ENCODE data around the gene PAX5. TPM values are rescaled to one million over a fixed set of nuclear protein-coding genes. Genes with fewer than 3 reads are reported as not detected.

The PAX5 gene
- total and polyA plus RNA-seq, 5 donors from 2014 or later, result 0.02 to 0.94 (median 0.15) TPM; not detected in 2

DNA sequence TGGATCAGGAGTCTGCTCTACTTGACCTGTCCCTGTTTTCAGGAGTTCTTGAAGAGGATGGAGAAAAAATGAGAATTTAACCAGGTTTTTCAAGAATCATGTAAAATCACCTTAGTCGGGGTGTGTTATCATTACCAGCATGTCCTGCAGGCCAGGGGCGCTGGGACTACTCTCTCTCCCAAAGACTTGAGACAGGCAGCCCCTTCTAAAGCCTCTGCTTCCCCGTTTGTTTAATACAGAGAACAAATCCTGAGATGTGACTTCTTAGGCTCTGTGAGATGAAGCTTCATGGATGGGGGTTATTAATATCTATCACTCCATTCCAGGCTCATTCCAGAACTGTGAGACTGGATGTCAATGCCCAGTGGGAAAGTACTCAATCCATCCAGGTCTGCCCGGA lies 3.0 kb downstream of the PAX5 start:
- H3K4me3 Mint-ChIP-seq, result peak overlapping the region in 1 of 4 donors; percentile 74
- no peak for DNase-seq
- H3K36me3 Mint-ChIP-seq, result no peaks in the 10 kb centered on the region
- Histone ChIP-seq H3K36me3 (ENCODE audit: control insufficient read depth, insufficient read depth, low read length) (no peaks in the 10 kb centered on the region), H3K27me3 (ENCODE audit: control insufficient read depth, insufficient read depth, low read length) (peaks cover 47% of the 10 kb centered on the region), H3K4me3 (ENCODE audit: low read depth, low read length) (no peak overlapping the region), H3K9me3 (ENCODE audit: control insufficient read depth in 2 of 2, low read length in 2 of 2) (peaks cover 4 to 16% of the 10 kb centered on the region in 2 experiments), H3K27ac (ENCODE audit: insufficient read depth, low read length, poor library complexity, severe bottlenecking) (no peak overlapping the region), H3K4me1 (ENCODE audit: control insufficient read depth, insufficient read depth, low read length, poor library complexity, severe bottlenecking) (peaks cover 64% of the 10 kb centered on the region)
- peaks cover 4 to 60% (median 13%) of the 10 kb centered on the region in 4 donors for H3K4me1 Mint-ChIP-seq
- ATAC-seq (ENCODE audit: low read depth in 2 of 2), result no peak
- H3K27ac Mint-ChIP-seq, result no peak overlapping the region
- peaks cover 88% of the 10 kb centered on the region for H3K27me3 Mint-ChIP-seq
- peaks cover 0 to 13% (median 0%) of the 10 kb centered on the region in 7 donors for H3K9me3 Mint-ChIP-seq

DNA sequence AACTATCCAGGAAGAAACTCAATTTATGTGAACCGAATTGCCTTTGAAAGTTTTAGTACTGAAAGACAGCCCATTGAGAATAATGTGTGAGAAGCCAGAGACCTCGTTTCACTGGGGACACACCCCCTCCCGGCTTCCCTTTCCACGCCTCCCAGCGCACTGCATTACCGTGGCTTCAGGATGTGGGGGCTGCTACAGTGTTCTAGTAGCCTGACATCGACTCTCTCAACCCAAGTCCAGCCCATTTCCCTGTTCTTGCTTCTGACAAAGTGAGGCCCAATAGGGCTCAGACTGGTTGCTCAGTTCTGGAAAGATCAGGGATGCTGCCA lies 3.5 kb downstream of the PAX5 start:
- no peaks in the 10 kb centered on the region for H3K36me3 Mint-ChIP-seq
- H3K27me3 ChIP-seq (ENCODE audit: control insufficient read depth, insufficient read depth, low read length), result peaks cover 47% of the 10 kb centered on the region
- DNase-seq, result peak in 1 of 3 donors; percentile 18
- peaks cover 0 to 13% (median 0%) of the 10 kb centered on the region in 7 donors for H3K9me3 Mint-ChIP-seq
- peaks cover 0 to 61% (median 14%) of the 10 kb centered on the region in 4 donors for H3K4me1 Mint-ChIP-seq
- H3K27ac Mint-ChIP-seq, result no peak overlapping the region
- no peak for ATAC-seq (ENCODE audit: low read depth in 2 of 2)
- H3K9me3 ChIP-seq (ENCODE audit: control insufficient read depth in 2 of 2, low read length in 2 of 2), result peaks cover 4 to 16% of the 10 kb centered on the region in 2 experiments
- peak overlapping the region in 3 of 4 donors; percentile 11 to 75 (median 74) for H3K4me3 Mint-ChIP-seq
- peaks cover 64% of the 10 kb centered on the region for H3K4me1 ChIP-seq (ENCODE audit: control insufficient read depth, insufficient read depth, low read length, poor library complexity, severe bottlenecking)
- H3K27ac ChIP-seq (ENCODE audit: insufficient read depth, low read length, poor library complexity, severe bottlenecking), result no peak overlapping the region
- no peaks in the 10 kb centered on the region for H3K36me3 ChIP-seq (ENCODE audit: control insufficient read depth, insufficient read depth, low read length)
- H3K27me3 Mint-ChIP-seq, result peaks cover 88% of the 10 kb centered on the region
- H3K4me3 ChIP-seq (ENCODE audit: low read depth, low read length), result no peak overlapping the region

DNA sequence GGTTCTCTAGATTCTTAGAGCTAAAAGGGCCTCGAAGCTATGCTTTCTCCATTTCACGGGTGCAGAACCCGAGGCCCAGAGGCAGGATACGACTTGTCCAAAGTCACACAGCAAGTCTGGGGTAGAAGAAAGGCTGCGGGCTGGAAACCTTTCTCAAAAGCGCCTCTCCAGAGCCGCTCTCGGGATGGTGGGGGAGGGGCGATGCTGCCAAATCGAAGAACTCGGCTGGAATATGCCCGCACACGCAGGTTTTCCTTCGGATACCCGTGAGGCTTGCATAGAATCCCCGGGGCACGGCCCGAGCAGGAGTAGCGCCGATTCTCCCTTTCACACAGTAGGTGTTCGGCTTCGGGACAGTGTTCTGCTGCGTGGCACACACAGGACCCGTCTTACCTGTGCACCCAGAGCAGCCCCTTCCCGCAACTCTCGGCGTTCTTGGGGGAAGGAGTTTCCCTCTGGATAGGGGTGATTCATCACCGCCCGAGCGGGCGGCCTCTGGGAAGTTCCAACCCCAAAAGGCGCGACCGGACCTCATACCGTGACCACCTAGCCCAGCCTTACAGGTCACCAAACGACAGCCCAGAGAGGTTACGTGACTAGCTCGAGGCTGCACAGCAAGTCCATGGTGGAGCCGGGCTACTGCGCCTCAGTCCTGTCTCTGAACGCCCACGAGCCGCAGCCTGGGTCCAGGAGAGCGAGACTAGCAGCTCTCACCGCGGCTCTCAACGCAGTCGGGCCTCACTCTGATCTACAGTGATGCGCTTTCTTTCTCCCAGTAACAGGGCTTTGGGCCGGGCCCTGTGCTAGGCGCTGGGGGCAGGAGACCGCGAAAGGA lies 4.1 kb downstream of the PAX5 start:
- Mint-ChIP-seq H3K27me3 (peaks cover 88% of the 10 kb centered on the region), H3K4me1 (peaks cover 0 to 60% (median 15%) of the 10 kb centered on the region in 4 donors), H3K36me3 (no peaks in the 10 kb centered on the region), H3K9me3 (peaks cover 0 to 13% (median 0%) of the 10 kb centered on the region in 7 donors), H3K4me3 (peak overlapping the region; percentile 18 to 75 (median 48)), H3K27ac (no peak overlapping the region)
- Histone ChIP-seq H3K4me1 (ENCODE audit: control insufficient read depth, insufficient read depth, low read length, poor library complexity, severe bottlenecking) (peaks cover 64% of the 10 kb centered on the region), H3K27ac (ENCODE audit: insufficient read depth, low read length, poor library complexity, severe bottlenecking) (no peak overlapping the region), H3K9me3 (ENCODE audit: control insufficient read depth in 2 of 2, low read length in 2 of 2) (peaks cover 4 to 16% of the 10 kb centered on the region in 2 experiments), H3K27me3 (ENCODE audit: control insufficient read depth, insufficient read depth, low read length) (peaks cover 48% of the 10 kb centered on the region), H3K36me3 (ENCODE audit: control insufficient read depth, insufficient read depth, low read length) (no peaks in the 10 kb centered on the region), H3K4me3 (ENCODE audit: low read depth, low read length) (no peak overlapping the region)
- ATAC-seq (ENCODE audit: low read depth in 2 of 2) (no peak), DNase-seq (no peak)

DNA sequence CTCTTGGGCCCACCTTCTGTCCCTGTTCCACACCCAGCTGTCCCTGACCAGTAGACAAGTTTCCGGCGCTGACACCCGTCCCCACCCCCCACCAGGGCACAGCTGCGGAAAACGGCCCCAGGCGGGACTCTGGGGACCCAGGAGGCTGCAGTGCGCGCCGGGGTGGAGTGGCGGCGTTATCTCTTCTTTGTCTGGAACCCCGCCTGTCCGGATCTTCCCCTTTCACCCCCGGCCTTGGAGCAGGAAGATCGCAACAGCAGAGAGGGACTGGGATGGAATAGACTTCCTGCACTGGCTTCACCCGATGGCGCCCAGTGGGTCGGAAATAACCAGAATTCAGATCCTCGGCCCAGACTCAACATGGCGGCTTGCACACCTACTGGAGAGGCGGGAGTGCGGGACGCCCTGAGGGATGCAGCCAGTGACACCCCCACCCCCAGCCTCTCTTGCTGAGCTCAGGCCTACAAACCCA lies 4.7 kb downstream of the PAX5 start:
- Mint-ChIP-seq H3K27ac (no peak overlapping the region), H3K27me3 (peaks cover 88% of the 10 kb centered on the region), H3K36me3 (no peaks in the 10 kb centered on the region), H3K4me3 (peak overlapping the region in 3 of 4 donors; percentile 61 to 75 (median 74)), H3K4me1 (peaks cover 0 to 62% (median 16%) of the 10 kb centered on the region in 4 donors), H3K9me3 (peaks cover 0 to 13% (median 0%) of the 10 kb centered on the region in 7 donors)
- H3K4me3 ChIP-seq (ENCODE audit: low read depth, low read length), result no peak overlapping the region
- peaks cover 60% of the 10 kb centered on the region for H3K4me1 ChIP-seq (ENCODE audit: control insufficient read depth, insufficient read depth, low read length, poor library complexity, severe bottlenecking)
- H3K9me3 ChIP-seq (ENCODE audit: control insufficient read depth in 2 of 2, low read length in 2 of 2), result peaks cover 4 to 16% of the 10 kb centered on the region in 2 experiments
- DNase-seq (no peak), ATAC-seq (ENCODE audit: low read depth in 2 of 2) (no peak)
- H3K36me3 ChIP-seq (ENCODE audit: control insufficient read depth, insufficient read depth, low read length), result no peaks in the 10 kb centered on the region
- peaks cover 48% of the 10 kb centered on the region for H3K27me3 ChIP-seq (ENCODE audit: control insufficient read depth, insufficient read depth, low read length)
- no peak overlapping the region for H3K27ac ChIP-seq (ENCODE audit: insufficient read depth, low read length, poor library complexity, severe bottlenecking)

DNA sequence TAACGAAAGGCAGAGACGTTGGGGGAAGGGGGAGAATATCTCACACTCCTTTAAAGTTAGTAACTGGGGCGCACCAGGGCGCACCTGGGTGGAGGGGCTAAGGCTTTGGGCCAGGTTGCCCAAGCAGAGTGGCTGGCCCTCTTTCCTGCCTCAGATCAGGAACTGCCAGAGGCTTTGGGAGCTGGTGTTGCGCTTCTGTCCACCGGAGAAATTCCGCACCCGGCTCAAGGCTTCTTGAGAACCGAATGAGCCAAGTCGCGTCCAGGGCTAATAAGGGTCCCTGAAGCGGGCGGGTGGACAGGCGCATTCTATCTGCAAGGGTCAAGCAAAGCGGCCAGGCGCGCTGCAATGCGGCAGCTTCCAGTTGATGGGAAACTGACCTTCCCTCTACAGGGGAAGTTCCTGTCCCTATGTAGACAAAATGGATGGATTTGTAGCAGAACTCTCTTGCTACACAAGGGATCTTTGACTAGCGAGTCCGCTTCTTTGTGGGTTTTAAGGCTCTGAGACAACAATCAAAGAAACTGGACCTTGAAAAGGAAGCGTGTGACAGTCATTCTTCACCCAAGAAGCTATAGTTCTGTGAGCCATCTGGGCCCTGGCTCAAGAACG lies 5.5 kb downstream of the PAX5 start:
- H3K4me3 ChIP-seq (ENCODE audit: low read depth, low read length), result no peak overlapping the region
- H3K27ac Mint-ChIP-seq, result no peak overlapping the region
- no peak for ATAC-seq (ENCODE audit: low read depth in 2 of 2)
- H3K4me1 Mint-ChIP-seq, result peaks cover 0 to 58% (median 19%) of the 10 kb centered on the region in 4 donors
- H3K36me3 Mint-ChIP-seq, result no peaks in the 10 kb centered on the region
- DNase-seq, result no peak
- H3K9me3 ChIP-seq (ENCODE audit: control insufficient read depth in 2 of 2, low read length in 2 of 2), result peaks cover 4 to 16% of the 10 kb centered on the region in 2 experiments
- H3K27me3 ChIP-seq (ENCODE audit: control insufficient read depth, insufficient read depth, low read length), result peaks cover 56% of the 10 kb centered on the region
- peaks cover 53% of the 10 kb centered on the region for H3K4me1 ChIP-seq (ENCODE audit: control insufficient read depth, insufficient read depth, low read length, poor library complexity, severe bottlenecking)
- H3K36me3 ChIP-seq (ENCODE audit: control insufficient read depth, insufficient read depth, low read length), result no peaks in the 10 kb centered on the region
- H3K9me3 Mint-ChIP-seq, result peaks cover 0 to 15% (median 0%) of the 10 kb centered on the region in 7 donors
- peak overlapping the region in 2 of 4 donors; percentile 70 to 74 for H3K4me3 Mint-ChIP-seq
- H3K27ac ChIP-seq (ENCODE audit: insufficient read depth, low read length, poor library complexity, severe bottlenecking), result no peak overlapping the region
- H3K27me3 Mint-ChIP-seq, result peaks cover 88% of the 10 kb centered on the region

DNA sequence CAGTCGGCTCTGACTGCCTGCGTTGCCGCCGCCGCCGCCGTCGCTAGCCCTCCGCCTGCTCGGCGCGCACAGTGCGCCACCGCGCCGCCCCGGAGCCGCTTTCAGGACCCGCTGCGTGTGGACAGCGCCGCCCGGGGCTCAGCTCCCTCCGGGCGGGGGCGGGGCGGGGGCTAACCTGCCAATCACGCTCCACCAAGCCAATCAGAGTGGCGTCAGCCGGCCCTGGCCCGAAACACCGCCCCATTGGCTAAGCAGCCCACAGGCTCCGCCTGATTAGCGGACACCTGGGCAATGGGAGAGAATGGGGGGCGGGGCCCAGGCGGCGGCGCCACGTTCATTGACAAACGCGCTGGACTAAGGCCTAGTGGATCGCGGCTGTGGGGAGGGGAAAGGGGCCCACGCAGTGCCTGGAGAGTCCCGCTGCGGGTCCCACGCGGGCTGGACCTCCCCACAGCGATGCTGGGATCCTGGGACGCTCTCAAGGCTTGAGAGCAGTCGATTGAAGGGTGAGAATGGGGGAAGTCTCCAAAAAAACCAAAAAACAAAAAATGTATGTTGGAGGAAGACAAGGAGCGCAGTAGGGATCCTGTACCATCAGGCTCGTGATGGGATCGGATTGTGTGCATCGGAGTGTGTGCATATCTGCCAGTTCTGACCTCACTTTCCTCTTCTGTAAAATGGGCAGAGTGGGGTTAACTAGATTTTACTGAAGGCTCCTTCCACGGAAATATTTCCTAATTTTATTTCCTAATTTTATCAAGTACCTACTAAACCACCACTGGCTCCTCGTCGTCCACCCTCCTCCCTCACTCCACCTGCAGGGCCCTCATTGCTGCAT lies 6.3 kb downstream of the PAX5 start:
- H3K4me3 Mint-ChIP-seq, result peak overlapping the region; percentile 62 to 70 (median 70)
- H3K9me3 ChIP-seq (ENCODE audit: control insufficient read depth in 2 of 2, low read length in 2 of 2), result peaks cover 4 to 16% of the 10 kb centered on the region in 2 experiments
- H3K4me1 ChIP-seq (ENCODE audit: control insufficient read depth, insufficient read depth, low read length, poor library complexity, severe bottlenecking), result peaks cover 53% of the 10 kb centered on the region
- no peaks in the 10 kb centered on the region for H3K36me3 Mint-ChIP-seq
- peaks cover 0 to 57% (median 20%) of the 10 kb centered on the region in 4 donors for H3K4me1 Mint-ChIP-seq
- H3K27me3 ChIP-seq (ENCODE audit: control insufficient read depth, insufficient read depth, low read length), result peaks cover 56% of the 10 kb centered on the region
- peaks cover 88% of the 10 kb centered on the region for H3K27me3 Mint-ChIP-seq
- H3K9me3 Mint-ChIP-seq, result peaks cover 0 to 17% (median 0%) of the 10 kb centered on the region in 7 donors
- ATAC-seq (ENCODE audit: low read depth in 2 of 2), result peak; percentile 85 to 89
- no peak overlapping the region for H3K4me3 ChIP-seq (ENCODE audit: low read depth, low read length)
- no peaks in the 10 kb centered on the region for H3K36me3 ChIP-seq (ENCODE audit: control insufficient read depth, insufficient read depth, low read length)
- H3K27ac ChIP-seq (ENCODE audit: insufficient read depth, low read length, poor library complexity, severe bottlenecking), result no peak overlapping the region
- no peak overlapping the region for H3K27ac Mint-ChIP-seq
- peak; percentile 65 to 88 (median 80) for DNase-seq

DNA sequence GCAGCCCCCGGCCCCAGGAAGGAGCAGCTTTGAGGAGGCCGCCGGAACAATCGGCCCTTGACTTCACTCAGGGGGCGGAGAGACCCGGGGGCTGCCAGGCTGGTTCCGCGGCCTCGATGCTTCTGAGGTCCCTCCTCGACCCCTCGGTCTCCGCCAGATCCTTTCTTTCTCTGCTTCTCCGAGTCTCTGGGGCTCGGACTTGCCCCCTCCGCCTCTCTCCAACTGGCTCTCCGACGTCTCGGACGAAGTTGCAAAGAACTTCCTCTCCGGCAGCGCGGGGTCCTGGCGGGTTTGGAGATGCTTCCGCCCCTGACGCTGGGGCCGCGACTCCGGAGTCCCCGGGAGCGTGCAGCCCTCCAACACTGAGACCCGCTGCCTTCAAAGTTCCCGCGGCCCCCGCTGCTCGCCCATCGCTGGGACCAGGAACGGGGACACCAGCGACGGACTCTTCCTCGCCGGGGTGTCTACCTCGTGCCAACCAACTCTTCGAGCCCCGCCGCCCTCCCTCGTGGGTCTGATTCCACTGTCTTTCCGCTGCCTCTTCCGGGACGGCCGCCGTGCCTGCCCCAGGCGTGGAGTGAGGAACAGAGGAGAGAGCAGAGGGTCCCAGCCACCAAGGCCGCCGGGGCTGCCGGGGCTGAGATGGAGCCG lies 7.0 kb downstream of the PAX5 start:
- no peak overlapping the region for H3K27ac Mint-ChIP-seq
- H3K4me1 Mint-ChIP-seq, result peaks cover 0 to 58% (median 20%) of the 10 kb centered on the region in 4 donors
- peak overlapping the region in 3 of 4 donors; percentile 21 to 69 (median 53) for H3K4me3 Mint-ChIP-seq
- no peaks in the 10 kb centered on the region for H3K36me3 Mint-ChIP-seq
- H3K27ac ChIP-seq (ENCODE audit: insufficient read depth, low read length, poor library complexity, severe bottlenecking), result no peak overlapping the region
- peaks cover 53% of the 10 kb centered on the region for H3K4me1 ChIP-seq (ENCODE audit: control insufficient read depth, insufficient read depth, low read length, poor library complexity, severe bottlenecking)
- H3K4me3 ChIP-seq (ENCODE audit: low read depth, low read length), result no peak overlapping the region
- H3K36me3 ChIP-seq (ENCODE audit: control insufficient read depth, insufficient read depth, low read length), result no peaks in the 10 kb centered on the region
- H3K27me3 Mint-ChIP-seq, result peaks cover 89% of the 10 kb centered on the region
- peaks cover 0 to 18% (median 0%) of the 10 kb centered on the region in 7 donors for H3K9me3 Mint-ChIP-seq
- DNase-seq (no peak), ATAC-seq (ENCODE audit: low read depth in 2 of 2) (no peak)
- H3K27me3 ChIP-seq (ENCODE audit: control insufficient read depth, insufficient read depth, low read length), result peaks cover 55% of the 10 kb centered on the region
- H3K9me3 ChIP-seq (ENCODE audit: control insufficient read depth in 2 of 2, low read length in 2 of 2), result peaks cover 4 to 16% of the 10 kb centered on the region in 2 experiments

Measured in CD4-positive, CD25-positive, alpha-beta regulatory T cell (primary cell).